ENCODE data around the gene RAPGEF1. TPM values are rescaled to one million over a fixed set of nuclear protein-coding genes. Genes with fewer than 3 reads are reported as not detected.

Gene RAPGEF1
- total RNA-seq, 1 experiment from 2014 or later = 55.6 TPM

DNA sequence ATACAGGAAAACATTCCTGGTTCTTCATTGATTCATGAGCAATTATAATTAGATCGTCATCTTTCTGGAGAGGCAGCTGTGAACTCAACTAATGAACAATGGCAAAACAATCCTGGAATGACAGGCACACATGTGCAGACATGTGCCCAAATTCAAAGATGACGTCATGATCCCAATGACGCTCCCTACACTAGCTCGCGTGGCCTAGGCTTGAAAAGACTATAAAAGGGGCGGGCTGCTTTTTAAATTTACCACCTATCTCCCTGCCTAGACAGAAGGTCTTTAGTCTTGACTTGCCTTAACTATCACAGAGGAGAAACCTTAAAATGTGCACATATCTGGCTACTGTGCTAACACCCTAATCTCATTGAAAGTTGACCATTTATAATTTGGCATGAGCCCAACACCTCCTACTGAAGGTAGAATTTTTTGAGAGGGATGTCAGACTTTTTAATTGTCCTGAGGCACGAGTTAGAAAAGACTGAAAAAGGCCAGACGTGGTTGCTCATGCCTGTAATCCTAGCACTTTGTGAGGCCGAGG, 106.3 kb downstream of the RAPGEF1 start:
- H2BK15ac ChIP-seq (ENCODE audit: low read depth, low read length) = no peak overlapping the region
- no peaks in the 10 kb centered on the region for H3K79me2 ChIP-seq (ENCODE audit: insufficient read depth, low read length)
- H3K79me1 ChIP-seq (ENCODE audit: insufficient read depth, low read depth, low read length, poor library complexity, severe bottlenecking) = no peaks in the 10 kb centered on the region
- no peak overlapping the region for H2BK12ac ChIP-seq (ENCODE audit: insufficient read length, low read depth, low read length)
- H2BK120ac ChIP-seq (ENCODE audit: low read depth, low read length, poor library complexity, severe bottlenecking) = no peak overlapping the region
- no peak overlapping the region for H3K4me2 ChIP-seq (ENCODE audit: insufficient read depth, insufficient read length, low read length)
- H3K36me3 Mint-ChIP-seq (ENCODE audit: insufficient read depth in 1 of 3, low read depth in 3 of 3) = peaks cover 3 to 16% (median 10%) of the 10 kb centered on the region in 3 experiments
- H3K14ac ChIP-seq (ENCODE audit: insufficient read depth, low read length) = no peak overlapping the region
- no peak overlapping the region for H2AFZ ChIP-seq (ENCODE audit: low read length)
- no peaks in the 10 kb centered on the region for H4K20me1 ChIP-seq (ENCODE audit: control insufficient read depth, insufficient read depth, insufficient read length)
- H3K4me1 ChIP-seq (ENCODE audit: insufficient read depth, low read length) = no peaks in the 10 kb centered on the region; the same call in 1 of the 2 replicates
- no peak for DNase-seq
- no peak overlapping the region for H3K9ac ChIP-seq (ENCODE audit: extremely low read depth, insufficient read length, low read length)
- no peak overlapping the region for H3K4ac ChIP-seq (ENCODE audit: low read depth, low read length)
- H3K56ac ChIP-seq (ENCODE audit: insufficient read length, low read depth, low read length) = no peak overlapping the region
- peaks cover 20 to 31% of the 10 kb centered on the region in 2 experiments for H3K4me1 Mint-ChIP-seq
- no peaks in the 10 kb centered on the region for H3K9me3 ChIP-seq (ENCODE audit: control insufficient read depth, low read depth, low read length)
- H3K27ac Mint-ChIP-seq = peak overlapping the region in 1 of 3 experiments; percentile 10; a peak in 1 of 7 replicates
- H4K91ac ChIP-seq (ENCODE audit: insufficient read length, low read depth, low read length) = no peak overlapping the region
- no peaks in the 10 kb centered on the region for H3K27me3 ChIP-seq (ENCODE audit: insufficient read depth, low read length)
- WGBS (ENCODE audit: extremely low coverage, insufficient read length, low lambda C conversion rate) = no CpG with 5 or more reads among the region's 9 CpGs
- H3T11ph ChIP-seq (ENCODE audit: low read length) = no peak overlapping the region
- H3K9me3 Mint-ChIP-seq = no peaks in the 10 kb centered on the region
- H2AK5ac ChIP-seq (ENCODE audit: insufficient read length, low read length) = no peak overlapping the region
- H3K4me3 Mint-ChIP-seq = no peak overlapping the region
- no peaks in the 10 kb centered on the region for H3K27me3 Mint-ChIP-seq (ENCODE audit: low read depth)
- no peak overlapping the region for H3K23ac ChIP-seq (ENCODE audit: insufficient read length, low read depth, low read length)
- no peak overlapping the region for H4K5ac ChIP-seq (ENCODE audit: insufficient read length, low read depth, low read length)
- H2BK5ac ChIP-seq (ENCODE audit: insufficient read length, low read length) = no peak overlapping the region
- no peak overlapping the region for H3K27ac ChIP-seq (ENCODE audit: insufficient read length, low read depth, low read length)
- H3K23me2 ChIP-seq (ENCODE audit: insufficient read length, low read depth, low read length, poor library complexity, severe bottlenecking) = no peaks in the 10 kb centered on the region
- no peak for TF ChIP-seq CTCF (conservative IDR thresholded peaks at IDR 0.05)
- no peak overlapping the region for H3K18ac ChIP-seq (ENCODE audit: insufficient read length, low read depth, low read length)
- H2BK20ac ChIP-seq (ENCODE audit: low read depth, low read length, poor library complexity, severe bottlenecking) = no peak overlapping the region
- H4K8ac ChIP-seq (replicated peaks; ENCODE audit: insufficient read length, low read depth, low read length) = no peak overlapping the region

All from H9 (cell line).